ENCODE measurements around the gene MAP3K6. TPM values are rescaled to one million over a fixed set of nuclear protein-coding genes. Genes with fewer than 3 reads are reported as not detected.
A peak's percentile ranks its signal among the peaks of the same experiment; 100 is the strongest.

Gene MAP3K6
- total RNA-seq, 2 donors from 2014 or later = 21.7 to 41.0 TPM

DNA sequence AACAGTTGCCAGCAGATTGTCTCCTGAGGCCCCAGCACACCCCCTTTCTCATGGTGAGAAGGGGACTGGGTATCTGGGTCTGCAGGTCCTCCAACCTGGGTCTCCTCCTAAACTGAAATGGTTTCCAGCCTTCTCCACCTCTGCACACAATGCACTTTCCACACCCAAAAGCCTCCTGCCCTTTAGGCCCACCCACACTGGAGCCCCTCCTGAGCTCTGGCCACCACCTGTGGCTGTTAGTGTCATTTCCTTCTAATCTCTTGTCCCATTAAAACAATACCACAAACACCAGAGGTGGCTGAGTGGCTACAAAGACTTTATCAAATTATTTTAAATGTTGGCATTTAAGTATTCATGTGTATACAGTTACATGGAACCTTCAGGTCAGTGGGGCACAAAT, 37.2 kb upstream of the MAP3K6 start:
- peak overlapping the region; percentile 42 for H3K27ac ChIP-seq
- intact Hi-C loops (cut with DNase I) = loop anchor here (5.0 kb wide), 1 partner anchor 203 kb away; no protein-coding TSS in a partner anchor
- TF ChIP-seq, protein P1, sequence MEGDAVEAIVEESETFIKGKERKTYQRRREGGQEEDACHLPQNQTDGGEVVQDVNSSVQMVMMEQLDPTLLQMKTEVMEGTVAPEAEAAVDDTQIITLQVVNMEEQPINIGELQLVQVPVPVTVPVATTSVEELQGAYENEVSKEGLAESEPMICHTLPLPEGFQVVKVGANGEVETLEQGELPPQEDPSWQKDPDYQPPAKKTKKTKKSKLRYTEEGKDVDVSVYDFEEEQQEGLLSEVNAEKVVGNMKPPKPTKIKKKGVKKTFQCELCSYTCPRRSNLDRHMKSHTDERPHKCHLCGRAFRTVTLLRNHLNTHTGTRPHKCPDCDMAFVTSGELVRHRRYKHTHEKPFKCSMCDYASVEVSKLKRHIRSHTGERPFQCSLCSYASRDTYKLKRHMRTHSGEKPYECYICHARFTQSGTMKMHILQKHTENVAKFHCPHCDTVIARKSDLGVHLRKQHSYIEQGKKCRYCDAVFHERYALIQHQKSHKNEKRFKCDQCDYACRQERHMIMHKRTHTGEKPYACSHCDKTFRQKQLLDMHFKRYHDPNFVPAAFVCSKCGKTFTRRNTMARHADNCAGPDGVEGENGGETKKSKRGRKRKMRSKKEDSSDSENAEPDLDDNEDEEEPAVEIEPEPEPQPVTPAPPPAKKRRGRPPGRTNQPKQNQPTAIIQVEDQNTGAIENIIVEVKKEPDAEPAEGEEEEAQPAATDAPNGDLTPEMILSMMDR (IDR thresholded peaks at IDR 0.05) = no peak
- no peaks in the 10 kb centered on the region for H3K36me3 ChIP-seq
- H3K9ac ChIP-seq (ENCODE audit: low read depth in 2 of 2, low read length in 2 of 2) = no peak overlapping the region
- H3K4me1 ChIP-seq = no peaks in the 10 kb centered on the region
- no peak for DNase-seq
- H3K27me3 ChIP-seq = no peaks in the 10 kb centered on the region
- H3K4me3 ChIP-seq = no peak overlapping the region
- no peaks in the 10 kb centered on the region for H3K9me3 ChIP-seq

DNA sequence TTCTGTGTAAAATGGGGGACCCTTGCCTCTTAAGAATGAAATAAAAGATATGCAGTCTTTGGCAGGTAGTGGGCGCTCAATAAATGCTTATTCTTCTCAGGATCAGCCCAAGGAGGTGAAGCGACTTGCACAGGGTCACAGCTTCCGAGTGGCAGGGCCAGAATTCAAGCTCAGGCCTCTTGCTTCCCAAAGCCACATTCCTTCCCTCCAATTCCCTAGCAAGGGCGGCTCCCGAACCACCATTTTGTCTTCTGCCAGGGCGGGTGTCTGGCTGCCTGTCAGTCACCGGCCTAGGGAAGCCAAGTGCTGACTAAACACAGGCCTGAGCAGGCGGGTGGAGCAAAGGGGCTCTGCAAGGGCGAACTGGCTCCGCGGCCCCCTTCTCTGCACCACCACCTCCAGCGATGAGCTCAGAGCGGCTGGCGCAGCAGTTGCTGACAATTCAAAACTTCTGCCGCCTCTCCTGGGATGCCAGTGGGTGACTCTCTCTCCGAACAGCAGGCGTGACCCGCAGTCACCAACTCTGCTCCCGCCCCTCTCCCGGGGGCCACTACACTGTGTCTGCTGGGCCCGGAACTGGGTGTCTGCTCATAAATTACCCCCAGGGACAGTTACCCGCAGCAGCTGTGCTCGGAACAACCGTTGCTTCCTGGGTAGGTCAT, 36.4 kb upstream of the MAP3K6 start:
- TF ChIP-seq, protein P1 (IDR thresholded peaks at IDR 0.05) = no peak
- Histone ChIP-seq H3K9ac (ENCODE audit: low read depth in 2 of 2, low read length in 2 of 2) (peak overlapping the region; percentile 44 to 68), H3K4me3 (no peak overlapping the region), H3K36me3 (no peaks in the 10 kb centered on the region), H3K27ac (peak overlapping the region; percentile 42), H3K9me3 (no peaks in the 10 kb centered on the region), H3K27me3 (no peaks in the 10 kb centered on the region), H3K4me1 (no peaks in the 10 kb centered on the region)
- intact Hi-C loops (cut with DNase I) = loop anchor here (5.0 kb wide), 1 partner anchor 204 kb away; no protein-coding TSS in a partner anchor
- peak; percentile 53 for DNase-seq

DNA sequence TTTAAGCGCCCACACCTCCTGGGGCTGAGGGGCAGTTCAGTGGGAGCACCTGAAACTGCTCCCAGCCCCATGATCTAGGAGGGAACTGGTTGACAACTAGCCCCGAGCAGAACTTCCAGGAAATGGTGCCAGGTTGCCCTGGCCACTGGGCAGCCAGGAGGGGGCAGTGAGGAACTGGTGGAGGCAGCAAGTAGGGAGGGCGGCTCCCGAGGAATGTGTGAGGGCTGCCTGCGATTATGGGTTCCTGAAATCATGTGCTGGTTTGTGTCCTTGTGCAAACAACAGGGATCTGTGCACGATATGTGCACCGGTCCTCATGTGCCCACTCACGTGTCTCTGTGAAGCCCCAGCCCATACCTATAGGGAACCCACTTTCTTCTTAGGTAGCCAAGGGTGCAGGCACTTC, 35.6 kb upstream of the MAP3K6 start:
- Histone ChIP-seq H3K36me3 (no peaks in the 10 kb centered on the region), H3K4me1 (no peaks in the 10 kb centered on the region), H3K9me3 (no peaks in the 10 kb centered on the region), H3K9ac (ENCODE audit: low read depth in 2 of 2, low read length in 2 of 2) (peak overlapping the region in 1 of 2 donors; percentile 68), H3K27me3 (no peaks in the 10 kb centered on the region), H3K4me3 (no peak overlapping the region), H3K27ac (peak overlapping the region; percentile 42)
- TF ChIP-seq, protein P1 (IDR thresholded peaks at IDR 0.05) = peak; percentile 54
- peak; percentile 83 for DNase-seq
- intact Hi-C loops (cut with DNase I) = loop anchor here (5.0 kb wide), 1 partner anchor 205 kb away; no protein-coding TSS in a partner anchor

DNA sequence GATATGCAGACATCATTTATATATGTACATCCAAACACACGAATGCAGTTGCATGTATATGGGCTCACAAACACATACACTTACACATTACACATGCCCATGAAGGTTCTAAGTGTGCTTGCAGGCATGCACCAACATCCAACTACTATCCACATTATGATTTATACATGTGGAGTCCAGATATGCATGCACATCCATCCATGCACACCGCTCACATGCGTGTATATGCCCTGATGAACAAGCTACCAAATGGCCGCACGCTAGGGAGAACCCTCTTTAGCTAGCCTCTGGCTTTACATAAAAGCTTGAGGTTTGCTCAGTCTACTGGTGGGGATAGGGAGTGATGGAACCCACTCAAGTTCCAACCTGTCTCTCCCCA, 34.2 kb upstream of the MAP3K6 start:
- DNase-seq = no peak
- Histone ChIP-seq H3K4me3 (no peak overlapping the region), H3K27me3 (no peaks in the 10 kb centered on the region), H3K27ac (no peak overlapping the region), H3K4me1 (no peaks in the 10 kb centered on the region), H3K9me3 (no peaks in the 10 kb centered on the region), H3K9ac (ENCODE audit: low read depth in 2 of 2, low read length in 2 of 2) (no peak overlapping the region), H3K36me3 (no peaks in the 10 kb centered on the region)
- TF ChIP-seq, protein P1 (IDR thresholded peaks at IDR 0.05) = no peak
- intact Hi-C loops (cut with DNase I) = loop anchor here (5.0 kb wide), 1 partner anchor 206 kb away; no protein-coding TSS in a partner anchor

DNA sequence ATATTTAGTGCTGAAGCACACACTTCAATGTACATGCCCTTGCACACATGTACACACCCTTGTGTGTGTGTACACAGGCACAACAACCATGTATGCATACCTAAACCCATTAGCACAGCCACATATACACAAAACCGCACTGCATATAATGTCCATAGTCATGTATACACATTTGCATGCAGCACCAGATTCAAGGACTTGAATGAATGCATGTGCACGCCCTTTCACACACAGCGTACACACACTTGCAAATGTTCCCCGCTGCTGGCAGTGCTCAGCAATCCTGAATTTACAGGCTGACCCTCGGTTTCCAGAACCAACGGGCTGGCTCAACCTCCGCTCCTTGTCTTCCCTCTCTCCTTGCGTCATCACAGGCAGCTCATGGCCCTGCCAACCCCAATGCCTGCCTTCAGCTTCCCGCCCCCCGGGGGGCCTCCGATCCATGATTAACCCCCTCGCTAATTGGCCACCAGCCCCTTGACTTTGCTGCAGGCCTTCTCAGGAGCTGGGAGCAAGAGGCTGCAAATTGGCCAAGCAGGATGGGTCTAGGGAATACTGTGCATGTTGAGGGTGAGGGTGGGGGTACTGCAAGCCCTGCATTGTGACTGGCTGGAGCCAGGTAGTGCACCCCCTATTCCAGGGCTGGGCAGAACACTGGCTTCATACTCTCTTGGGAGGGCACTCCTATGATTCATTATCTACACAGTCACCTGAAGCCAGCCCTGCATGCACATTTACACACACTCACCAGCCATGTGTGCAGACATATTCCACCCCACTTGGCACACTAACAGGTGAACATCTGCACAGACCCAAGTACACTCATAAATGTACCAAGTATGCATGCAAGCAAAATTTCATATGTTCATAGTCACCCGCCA, 33.6 kb upstream of the MAP3K6 start:
- Histone ChIP-seq H3K9me3 (no peaks in the 10 kb centered on the region), H3K27ac (no peak overlapping the region), H3K4me1 (no peaks in the 10 kb centered on the region), H3K9ac (ENCODE audit: low read depth in 2 of 2, low read length in 2 of 2) (no peak overlapping the region), H3K36me3 (no peaks in the 10 kb centered on the region), H3K4me3 (no peak overlapping the region), H3K27me3 (no peaks in the 10 kb centered on the region)
- no peak for DNase-seq
- TF ChIP-seq, protein P1 (IDR thresholded peaks at IDR 0.05) = no peak
- intact Hi-C loops (cut with DNase I) = loop anchor here (5.0 kb wide), 1 partner anchor 207 kb away; no protein-coding TSS in a partner anchor
